ENCODE measurements around the gene RAD51B. TPM values are rescaled to one million over a fixed set of nuclear protein-coding genes. Genes with fewer than 3 reads are reported as not detected.
"Not testable (repeated sequence)": the region's sequence is repeated elsewhere in the genome, so short reads cannot be mapped to it uniquely, and the experiment has no call there.

Gene RAD51B
- total RNA-seq, 2 donors from 2014 or later, result 13.7 to 15.1 TPM

DNA sequence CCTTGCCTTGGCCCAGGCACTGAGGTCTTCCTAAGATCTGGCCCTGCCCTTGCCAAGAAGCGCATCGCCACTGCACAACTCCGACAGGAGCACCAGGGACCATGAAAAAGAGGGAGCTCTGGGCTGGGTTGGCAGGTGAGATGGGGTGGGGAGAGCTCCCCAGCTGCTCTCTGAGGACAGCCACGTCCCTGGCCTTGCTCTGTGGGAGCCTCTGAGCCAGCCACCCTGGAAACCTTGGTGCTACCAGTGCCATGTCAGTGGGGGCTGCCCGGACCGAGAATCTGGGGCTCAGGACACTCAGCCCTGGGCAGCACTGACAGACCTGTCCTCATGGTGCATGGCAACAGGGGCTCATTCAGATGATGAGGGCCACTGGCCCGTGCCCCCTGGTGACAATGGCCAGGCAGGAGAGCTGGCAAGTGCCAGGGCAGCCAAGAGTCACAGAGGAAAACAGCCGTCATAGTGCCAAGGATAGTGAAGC is 838.5 kb downstream of the RAD51B start:
- DNase-seq (ENCODE audit: low spot score), result no peak
- intact Hi-C loops (cut with DNase I), result no loop called here

DNA sequence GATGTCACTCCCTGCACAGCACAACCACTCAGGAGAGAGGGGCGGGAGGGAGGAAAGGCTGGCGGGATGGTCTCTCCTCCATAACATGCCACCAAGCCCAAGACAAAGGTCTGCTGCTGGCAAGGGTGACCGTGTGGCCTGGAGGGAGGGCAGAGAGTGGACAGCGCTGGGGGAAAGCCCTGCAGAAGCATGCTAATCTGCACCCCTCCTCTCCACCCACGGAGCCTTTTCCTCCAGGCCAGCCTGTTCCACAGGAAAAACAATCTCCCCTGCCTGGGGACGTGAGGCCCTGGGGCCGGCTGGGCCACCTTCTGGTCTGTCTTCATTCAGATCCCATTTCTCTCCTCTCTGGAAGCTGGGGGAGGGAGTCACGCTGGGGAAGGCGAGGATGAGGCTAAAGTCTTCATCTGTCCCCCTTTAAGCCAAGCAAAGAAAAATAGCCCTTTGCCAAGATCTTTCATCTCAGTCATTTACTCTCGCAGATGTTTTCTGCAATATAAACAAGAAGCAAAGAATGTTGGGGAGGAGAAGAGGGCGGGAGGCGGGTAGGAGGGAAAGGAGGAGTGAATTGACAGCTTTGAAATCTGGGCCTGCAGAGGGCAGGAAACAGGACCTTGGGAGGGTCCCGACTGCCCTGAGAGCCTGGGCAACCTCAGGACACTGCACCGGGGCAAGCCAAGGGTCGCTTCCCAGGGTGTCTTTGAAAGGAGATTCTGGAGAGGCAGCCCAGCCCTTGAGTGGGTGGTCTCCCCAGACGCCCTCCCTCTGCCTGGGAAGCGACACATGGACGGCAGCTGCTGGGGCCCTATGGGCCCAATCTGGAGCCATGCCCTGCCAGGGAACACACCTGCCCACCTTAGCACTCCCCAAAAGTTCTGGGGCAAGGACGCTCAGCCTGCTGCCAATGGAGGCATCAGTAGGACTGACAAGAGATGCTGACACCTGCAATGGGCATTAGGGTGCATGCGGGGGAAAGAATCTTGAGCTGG is 839.7 kb downstream of the RAD51B start:
- DNase-seq (ENCODE audit: low spot score), result no peak
- intact Hi-C loops (cut with DNase I), result no loop called here

DNA sequence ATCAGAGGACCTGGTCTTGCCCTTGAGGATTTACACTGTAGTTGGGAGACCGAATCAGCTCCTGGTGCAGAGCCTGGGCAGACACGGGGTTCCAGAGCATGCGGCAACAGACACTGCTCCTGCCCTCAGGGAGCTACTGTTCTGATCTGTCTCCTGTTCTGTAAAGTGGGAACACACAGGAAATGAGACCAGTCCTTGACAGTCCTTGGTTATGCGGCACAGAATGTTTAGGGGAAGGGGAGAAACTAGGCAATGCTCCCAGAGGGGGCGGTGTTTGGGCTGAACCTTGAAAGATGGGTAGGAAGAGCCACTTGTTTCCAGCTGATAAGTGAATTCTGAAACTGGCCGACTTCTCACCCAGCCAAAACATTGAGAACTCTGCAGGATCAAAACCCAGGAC is 840.9 kb downstream of the RAD51B start:
- intact Hi-C loops (cut with DNase I), result loop anchor here in 1 of 2 donors (10.0 kb wide), 1 partner anchor 116 kb away; no protein-coding TSS in a partner anchor
- no peak for DNase-seq (ENCODE audit: low spot score)

DNA sequence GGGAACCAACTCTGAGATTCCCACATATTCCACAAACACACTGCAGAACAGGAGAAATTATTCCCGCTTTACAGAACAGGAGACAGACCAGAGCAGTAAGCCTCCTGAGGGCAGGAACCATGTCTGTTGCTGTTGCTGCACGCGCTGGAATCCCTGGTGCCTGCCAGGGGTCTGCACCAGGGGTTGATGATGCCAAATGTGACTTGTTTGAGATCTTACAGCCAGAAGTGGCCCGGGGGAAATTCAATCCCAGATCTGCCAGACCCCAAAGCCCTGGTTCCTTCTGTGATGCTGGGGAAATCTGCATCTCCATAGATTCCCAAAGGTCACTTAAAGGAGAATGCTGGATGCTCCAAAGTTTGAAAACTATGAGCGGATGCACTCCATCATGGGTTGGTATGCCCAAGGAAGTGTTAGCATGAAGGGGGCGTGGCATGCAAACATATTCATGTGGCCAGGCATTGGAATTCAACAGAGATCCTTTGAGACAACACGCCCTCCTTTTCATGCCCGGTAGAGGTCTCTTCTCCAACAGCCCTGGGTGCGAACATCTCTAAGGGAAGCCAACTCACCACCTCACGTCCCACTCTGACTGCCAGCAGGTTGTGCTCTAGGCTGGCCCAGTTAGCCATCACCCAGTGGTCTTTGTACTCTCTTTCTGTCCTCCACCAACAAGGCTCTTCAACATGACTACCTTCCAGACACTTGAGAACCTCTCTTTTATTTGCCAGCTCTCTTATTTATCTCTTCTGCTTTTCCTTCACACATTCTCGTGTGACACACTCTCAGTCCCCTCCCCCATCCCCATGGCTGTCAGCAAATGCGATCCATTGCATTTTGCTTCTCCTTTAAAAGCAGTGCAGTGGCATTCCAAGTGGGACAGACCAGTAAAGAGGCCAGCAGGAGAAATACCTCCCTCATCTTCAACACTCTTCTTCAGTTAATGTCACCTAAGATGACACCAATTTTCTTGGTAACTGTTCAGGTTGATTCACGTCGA is 841.9 kb downstream of the RAD51B start:
- no peak for DNase-seq (ENCODE audit: low spot score)
- intact Hi-C loops (cut with DNase I), result loop anchor here in 1 of 2 donors (10.0 kb wide), 1 partner anchor 117 kb away; no protein-coding TSS in a partner anchor

DNA sequence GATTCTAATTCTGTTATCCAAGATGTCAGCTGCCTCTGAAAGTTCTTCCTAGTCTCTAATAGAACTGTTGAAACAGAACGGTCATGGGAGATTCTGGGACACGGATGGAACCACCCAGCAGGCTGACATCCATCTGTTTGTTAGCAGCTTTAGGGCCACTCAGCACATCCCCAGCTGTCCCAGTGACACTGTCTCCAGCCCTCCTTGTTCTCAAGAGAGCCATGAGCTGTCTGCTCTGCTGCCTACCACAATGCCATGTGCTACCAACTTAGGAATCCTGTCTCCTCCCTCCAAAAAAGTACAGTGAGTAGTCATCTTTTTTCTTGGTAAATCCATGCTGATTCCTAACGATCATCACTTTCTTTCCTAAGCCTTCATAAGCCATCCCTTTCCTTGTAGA is 842.8 kb downstream of the RAD51B start:
- no peak for DNase-seq (ENCODE audit: low spot score)
- intact Hi-C loops (cut with DNase I), result loop anchor here in 1 of 2 donors (10.0 kb wide), 1 partner anchor 118 kb away; no protein-coding TSS in a partner anchor

DNA sequence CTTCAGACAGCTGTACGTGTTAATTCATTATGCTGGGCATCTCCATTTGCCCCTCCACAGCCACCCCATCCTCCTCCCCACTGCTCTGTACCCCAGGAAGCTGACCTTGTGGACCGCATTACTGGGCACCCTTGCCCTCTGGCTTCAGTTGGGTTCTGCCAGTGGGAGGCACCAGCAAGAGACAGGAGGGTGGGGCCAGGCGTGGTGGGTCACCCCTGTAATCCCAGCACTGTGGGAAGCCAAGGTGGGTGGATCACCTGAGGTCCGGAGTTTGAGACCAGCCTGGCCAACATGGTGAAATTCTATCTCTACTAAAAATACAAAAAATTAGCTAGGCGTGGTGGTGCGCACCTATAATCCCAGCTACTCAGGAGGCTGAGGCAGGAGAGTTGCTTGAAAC is 843.2 kb downstream of the RAD51B start:
- intact Hi-C loops (cut with DNase I), result loop anchor here in 1 of 2 donors (10.0 kb wide), 1 partner anchor 118 kb away; no protein-coding TSS in a partner anchor

DNA sequence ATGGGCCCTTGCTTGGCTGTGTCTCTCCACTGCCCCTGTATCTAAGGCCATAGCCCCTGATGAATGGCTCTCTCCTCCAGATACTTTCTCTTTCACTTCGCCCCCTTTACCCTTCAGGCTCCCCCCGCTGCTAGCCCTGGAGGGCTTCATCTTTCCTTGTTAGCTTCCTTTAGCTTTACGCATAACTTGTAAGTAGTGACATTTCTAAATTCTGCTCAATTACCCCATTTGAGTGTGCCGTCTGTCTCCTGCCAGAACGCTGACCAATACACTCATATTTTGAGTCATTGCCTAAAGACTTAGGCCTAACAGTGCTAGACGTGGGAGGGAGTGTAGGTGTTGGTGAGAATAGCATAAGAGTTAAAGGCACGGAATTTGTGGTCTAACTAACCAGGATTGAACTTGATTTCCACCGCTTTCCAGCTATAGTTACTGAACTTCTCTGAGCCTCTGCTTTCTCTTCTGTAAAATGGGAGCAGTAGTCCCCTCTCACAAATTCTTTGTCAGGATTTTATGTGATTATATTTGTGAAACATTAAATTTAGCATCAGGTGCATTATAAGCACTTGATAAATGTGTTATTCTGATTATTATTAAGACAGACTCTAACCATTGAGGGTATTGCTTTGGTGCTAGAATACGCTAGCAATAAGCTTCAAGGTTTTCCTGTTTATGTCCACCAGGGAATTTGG is 844.0 kb downstream of the RAD51B start:
- intact Hi-C loops (cut with DNase I), result loop anchor here in 1 of 2 donors (10.0 kb wide), 1 partner anchor 119 kb away; no protein-coding TSS in a partner anchor
- no peak for DNase-seq (ENCODE audit: low spot score)

More for the DNA sequence above, 843.2 kb downstream of the RAD51B start:
- DNase-seq (ENCODE audit: low spot score), result not testable (repeated sequence)

DNA sequence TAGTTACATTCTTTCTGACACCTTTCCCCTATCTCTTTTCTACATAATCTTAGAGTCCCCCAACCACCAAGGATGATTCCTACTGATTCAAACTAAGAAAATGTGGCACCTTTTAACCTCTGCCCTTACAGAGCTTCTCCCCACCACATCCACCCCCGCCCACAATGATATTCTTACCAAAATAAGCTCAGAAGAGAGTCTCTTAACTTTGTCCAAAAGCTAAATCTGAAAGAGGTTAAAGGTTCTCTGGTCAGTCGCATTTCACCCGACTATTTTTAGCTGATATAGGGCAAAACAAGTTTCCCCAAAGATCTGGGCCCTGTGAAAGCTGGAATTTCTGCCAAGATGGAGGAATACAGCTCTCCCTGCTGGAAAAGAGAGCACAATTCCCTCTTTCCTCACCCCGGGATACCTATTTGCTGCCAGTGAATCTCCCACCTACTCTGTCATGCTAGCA is 844.7 kb downstream of the RAD51B start:
- intact Hi-C loops (cut with DNase I), result loop anchor here in 1 of 2 donors (10.0 kb wide), 1 partner anchor 119 kb away; no protein-coding TSS in a partner anchor
- no peak for DNase-seq (ENCODE audit: low spot score)

DNA sequence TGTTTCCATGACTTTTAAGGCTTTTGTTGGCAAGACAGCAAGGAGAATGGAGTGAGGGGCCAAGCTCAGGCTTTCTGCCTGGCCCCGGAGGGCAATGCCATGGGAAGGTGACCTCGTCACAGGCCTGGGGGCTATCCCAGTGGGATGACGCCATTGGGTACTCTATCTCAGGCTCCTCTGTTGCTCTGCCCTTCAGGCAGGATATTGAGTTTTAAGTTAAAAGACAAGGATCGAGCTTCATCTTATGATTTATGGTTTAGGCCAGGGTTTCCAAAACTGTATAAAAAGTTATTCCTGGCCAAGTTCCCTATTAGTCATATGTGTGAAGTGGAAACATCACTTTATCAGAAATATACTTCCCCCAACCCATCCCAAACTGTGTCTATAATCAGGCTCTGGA is 845.6 kb downstream of the RAD51B start:
- intact Hi-C loops (cut with DNase I), result loop anchor here in 1 of 2 donors (10.0 kb wide), 1 partner anchor 120 kb away; no protein-coding TSS in a partner anchor

DNA sequence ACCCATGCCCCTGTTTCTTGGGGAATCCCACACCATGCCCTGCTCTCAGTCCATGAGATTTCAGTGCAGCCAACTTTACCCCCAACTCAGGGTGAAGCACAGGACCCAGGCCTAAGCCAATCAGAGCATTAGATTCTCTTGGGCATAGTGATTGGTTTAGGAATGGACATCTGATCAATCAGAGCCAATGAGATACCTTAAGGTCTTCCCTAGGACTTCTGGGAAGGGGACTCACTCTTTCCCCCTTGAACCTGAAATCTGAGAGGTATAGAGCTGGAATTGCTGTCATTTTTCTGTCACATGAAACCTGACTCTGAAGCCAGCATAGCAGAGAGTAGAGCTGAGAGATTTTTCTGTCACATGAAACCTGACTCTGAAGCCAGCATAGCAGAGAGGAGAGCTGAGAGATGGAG is 846.2 kb downstream of the RAD51B start:
- no peak for DNase-seq (ENCODE audit: low spot score)
- intact Hi-C loops (cut with DNase I), result loop anchor here in 1 of 2 donors (10.0 kb wide), 1 partner anchor 121 kb away; no protein-coding TSS in a partner anchor

More for the DNA sequence above, 845.6 kb downstream of the RAD51B start:
- no peak for DNase-seq (ENCODE audit: low spot score)

DNA sequence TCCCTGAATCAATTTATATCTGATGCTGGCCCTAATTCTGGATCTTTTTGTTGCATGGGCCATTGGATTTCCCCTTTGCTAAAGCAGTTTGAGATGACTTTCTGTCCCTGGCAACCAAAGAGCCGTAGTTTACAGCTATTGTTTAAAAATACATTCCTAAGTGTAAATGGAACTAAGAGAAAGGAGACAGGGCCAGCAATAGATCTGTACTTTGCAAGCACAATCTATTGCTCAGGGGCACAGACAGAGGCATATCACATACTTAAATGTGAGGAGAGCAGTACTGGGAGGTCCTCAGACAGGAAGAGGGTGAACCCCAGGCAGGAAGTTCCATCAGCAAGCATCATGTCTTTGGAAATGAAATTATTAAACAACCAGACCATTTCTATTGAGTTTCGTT is 846.7 kb downstream of the RAD51B start:
- intact Hi-C loops (cut with DNase I), result loop anchor here in 1 of 2 donors (10.0 kb wide), 1 partner anchor 121 kb away; no protein-coding TSS in a partner anchor
- no peak for DNase-seq (ENCODE audit: low spot score)

DNA sequence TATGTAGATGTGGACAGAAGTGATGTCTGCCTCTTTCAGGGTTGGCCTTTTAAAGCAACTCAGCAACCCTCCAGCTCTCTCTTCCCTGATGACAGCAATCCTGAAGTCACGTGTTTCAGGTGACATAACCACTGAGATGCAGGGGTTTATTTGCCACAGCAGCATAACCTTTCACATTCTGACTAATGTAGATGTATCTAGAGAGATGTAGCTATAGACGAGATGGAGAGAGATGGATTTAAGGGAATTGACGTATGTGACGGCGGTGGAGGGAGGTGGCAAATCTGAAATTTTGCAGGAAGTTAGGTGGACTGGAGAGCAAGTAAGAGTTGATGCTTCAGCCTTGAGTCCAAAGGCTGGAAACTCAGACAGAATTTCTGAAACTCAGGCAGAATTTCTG is 847.3 kb downstream of the RAD51B start:
- no peak for DNase-seq (ENCODE audit: low spot score)
- intact Hi-C loops (cut with DNase I), result loop anchor here in 1 of 2 donors (10.0 kb wide), 1 partner anchor 122 kb away; no protein-coding TSS in a partner anchor

DNA sequence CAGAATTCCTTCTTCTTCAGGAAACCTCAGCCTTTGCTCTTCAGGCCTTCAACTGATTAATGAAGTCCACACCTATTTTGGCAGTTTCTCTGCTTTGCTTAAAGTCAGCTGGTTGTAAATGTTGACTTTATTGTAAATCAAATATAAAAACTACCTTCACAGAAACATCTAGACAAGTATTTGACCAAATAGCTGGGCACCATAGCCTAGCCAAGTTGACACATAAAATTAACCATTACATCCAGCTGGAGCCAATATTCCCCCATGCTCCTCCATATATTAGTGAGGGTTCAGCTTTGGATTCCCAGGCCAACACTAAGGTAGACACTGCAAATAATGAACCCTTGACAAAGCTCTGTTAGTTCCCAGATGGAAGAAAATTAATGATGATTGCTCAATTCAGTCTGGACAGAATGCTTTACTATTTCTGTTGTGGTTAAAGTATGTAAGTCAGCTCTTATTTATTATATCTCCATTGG is 847.8 kb downstream of the RAD51B start:
- intact Hi-C loops (cut with DNase I), result loop anchor here in 1 of 2 donors (10.0 kb wide), 1 partner anchor 123 kb away; no protein-coding TSS in a partner anchor
- DNase-seq (ENCODE audit: low spot score), result no peak

DNA sequence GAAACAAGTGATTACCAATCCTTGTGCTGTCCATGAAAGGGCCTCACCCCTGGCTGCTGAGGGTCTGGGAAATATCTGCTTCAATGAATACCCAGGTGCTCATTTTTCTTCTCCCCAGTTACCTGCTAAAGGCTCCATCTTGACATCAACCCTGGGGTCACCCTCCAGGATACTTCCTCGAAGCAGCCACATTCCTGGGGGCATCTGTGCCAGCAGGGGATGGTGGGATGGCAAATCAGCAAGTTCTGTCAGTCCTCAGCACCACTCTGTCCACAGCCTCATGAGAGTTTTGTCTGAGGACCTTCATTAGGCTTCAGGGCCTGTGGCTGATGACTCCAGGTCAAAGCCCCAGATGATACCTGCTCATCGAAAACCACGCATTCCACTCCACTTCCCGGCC is 848.4 kb downstream of the RAD51B start:
- intact Hi-C loops (cut with DNase I), result loop anchor here in 1 of 2 donors (10.0 kb wide), 1 partner anchor 123 kb away; no protein-coding TSS in a partner anchor
- DNase-seq (ENCODE audit: low spot score), result no peak

DNA sequence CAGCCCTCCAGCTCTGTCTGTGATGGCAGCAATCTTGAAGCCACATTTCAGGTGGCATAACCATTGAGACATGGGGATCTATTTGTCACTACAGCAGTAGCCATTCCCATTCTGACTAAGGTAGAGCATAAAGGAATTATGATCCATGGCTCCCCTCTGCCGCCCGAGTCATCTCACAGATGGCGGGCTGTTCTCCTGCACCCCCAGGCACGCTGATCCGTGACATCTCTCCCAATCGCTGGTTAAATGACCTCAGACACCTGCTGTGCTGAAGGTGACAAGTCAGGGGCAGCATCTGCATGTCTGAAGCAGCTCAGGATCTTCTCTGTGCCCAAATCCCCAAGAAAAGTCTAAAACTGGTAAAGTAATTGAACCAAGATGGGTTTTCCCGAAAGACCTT is 849.0 kb downstream of the RAD51B start:
- DNase-seq (ENCODE audit: low spot score), result no peak
- intact Hi-C loops (cut with DNase I), result loop anchor here in 1 of 2 donors (10.0 kb wide), 1 partner anchor 124 kb away; no protein-coding TSS in a partner anchor

DNA sequence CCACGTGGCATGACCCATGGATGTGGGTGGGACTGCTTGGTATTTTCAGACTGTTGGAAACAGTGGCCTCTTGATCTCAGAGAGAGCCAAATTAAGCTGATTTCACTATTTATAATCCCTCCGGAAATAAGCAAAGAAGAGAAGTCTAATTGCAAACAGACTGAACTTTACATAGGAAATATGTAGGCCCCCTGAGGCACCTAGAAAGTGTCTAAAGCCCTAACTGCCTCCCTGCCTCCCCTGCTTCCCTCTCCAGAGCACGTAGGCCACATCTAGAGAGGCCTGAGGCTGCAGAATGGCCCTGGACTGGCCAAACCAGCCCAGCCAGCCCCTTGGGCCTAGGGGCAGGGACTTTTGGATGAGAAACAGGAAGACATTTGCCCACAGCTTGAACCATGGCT is 849.5 kb downstream of the RAD51B start:
- intact Hi-C loops (cut with DNase I), result loop anchor here in 1 of 2 donors (10.0 kb wide), 1 partner anchor 124 kb away; no protein-coding TSS in a partner anchor

DNA sequence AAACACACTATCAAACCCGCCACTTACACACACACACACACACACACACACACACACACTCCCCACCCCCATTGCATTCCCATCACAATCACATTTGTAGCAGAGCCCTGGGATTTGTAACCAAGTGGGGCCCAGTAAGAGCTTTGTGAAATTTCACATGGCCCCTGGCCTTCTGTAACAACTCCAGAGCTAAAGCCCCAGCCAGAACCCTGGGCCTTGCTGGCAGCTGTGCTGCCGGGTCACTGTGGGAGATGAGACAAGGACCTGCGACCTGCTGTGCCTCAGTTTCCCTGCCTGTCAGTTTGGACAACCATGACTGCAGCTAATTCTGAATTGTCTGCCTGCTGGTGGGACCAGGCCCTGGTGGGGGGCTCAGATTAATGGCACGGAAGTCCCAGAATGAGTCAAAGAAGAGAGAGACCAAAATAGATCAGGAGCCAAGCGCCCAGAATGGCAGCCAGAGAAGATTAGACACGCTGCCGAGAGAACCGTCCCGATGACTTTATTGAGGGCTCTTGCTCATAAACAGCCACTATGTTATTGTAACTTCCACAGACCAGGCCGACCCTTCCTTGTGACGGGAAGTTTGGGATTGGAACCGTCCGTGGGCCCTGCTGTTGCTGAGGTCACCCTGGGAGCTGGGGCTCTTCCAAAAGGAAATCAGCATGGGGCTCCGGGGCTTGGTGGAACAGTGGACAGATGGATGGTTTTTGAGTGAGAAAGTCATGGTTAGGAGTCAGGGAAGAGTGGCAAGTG is 850.2 kb downstream of the RAD51B start:
- intact Hi-C loops (cut with DNase I), result loop anchor here in 1 of 2 donors (10.0 kb wide), 1 partner anchor 125 kb away; no protein-coding TSS in a partner anchor
- peak; percentile 87 for DNase-seq (ENCODE audit: low spot score)

More for the DNA sequence above, 849.5 kb downstream of the RAD51B start:
- no peak for DNase-seq (ENCODE audit: low spot score)
